SIG-M5 treated with dmso at 0.1 percent for 504 hours (cell line): ENCODE results near the gene PMPCA.

Source experiments
- DNase-seq: peaks from one replicate; lab custom pipeline; 2025; ENCODE audit not compliant: unreplicated experiment; lab: John Stamatoyannopoulos, UW

PMPCA gene

DNA sequence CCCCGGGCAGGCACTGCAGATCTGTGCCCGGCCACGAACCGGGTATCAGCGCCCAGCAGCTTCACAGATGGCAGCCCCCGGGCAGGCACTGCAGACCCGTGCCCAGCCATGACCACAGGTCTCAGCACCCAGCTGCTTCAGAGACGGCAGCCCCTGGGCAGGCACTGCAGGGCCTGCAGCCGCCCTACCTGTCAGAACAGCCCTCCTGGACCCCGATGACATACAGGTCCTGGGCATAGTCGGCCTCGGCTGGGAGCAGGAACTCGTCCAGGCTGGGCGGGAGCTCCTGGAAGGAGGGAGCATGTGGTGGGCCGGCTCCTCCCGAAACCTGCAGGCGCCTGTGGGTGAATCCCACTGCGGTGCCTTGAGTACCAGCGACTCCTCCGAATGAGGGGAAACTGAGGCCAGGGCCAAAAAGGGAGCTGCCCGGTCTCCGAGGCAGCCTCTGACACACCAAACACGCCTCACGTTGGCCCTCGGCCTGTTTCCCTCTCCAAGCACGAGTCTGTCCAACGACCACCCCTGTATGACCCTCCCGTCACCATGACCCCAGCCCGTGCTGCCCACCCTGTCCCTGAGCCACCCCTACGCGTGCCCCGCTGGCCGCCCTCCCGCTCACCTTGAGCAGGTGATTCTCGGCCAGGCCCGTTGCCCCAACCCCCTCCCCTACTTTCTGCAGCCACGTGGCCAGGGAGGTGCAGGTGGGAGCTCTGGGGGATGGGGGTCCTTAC, 23.6 kb downstream of the PMPCA start:
- no peak for DNase-seq

DNA sequence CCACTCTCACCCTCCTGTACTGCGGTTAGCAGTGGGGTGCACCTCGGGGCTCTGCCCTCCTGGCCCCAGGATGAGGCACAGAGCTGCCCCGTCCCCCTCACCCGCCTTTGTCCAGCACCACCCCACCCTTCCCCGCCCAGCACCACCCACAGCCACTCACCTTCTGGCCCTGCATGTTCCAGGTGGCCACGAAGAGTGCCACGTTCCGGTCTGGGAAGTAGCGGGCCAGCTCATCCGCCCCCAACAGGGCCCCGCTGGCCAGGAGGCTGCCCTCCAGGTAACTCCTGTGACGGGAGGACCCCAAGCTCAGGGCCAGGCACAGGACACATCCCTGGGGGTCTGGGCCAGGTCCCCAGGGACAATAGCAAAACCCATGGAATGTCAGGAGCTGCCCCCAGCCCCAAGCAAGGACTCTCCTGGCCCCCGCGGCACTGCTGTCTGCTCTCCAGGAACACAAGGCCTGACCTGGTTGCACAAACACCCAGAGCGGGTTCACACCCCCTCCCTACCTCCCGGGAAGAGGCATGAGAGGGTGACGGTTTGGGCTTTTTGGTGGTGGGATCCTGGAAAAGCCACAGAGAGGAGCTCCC, 24.2 kb downstream of the PMPCA start:
- DNase-seq: no peak

- no peak for DNase-seq
Measured at GRCh38 chr9:136436055-136436634, 25.7 kb downstream of the PMPCA start.

DNA sequence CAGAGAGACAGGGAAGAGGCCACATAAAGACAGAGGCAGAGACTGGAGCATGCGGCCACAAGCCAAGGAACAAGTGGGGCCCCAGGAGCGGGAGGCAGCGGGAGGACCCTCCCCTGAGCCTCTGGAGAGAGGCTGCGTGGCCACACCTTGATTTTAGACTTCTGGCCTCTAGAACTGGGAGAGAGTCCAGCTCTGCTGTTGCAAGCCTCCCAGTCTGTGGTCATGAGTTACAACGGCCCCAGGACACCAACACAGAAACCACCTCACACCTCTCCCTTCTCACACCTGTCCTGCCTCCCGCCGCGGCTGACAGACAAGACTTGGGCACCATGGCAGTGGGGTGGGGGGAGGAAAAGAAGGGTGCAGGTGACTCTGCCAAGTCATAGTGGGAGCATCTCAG, 27.0 kb downstream of the PMPCA start:
- DNase-seq: no peak

DNA sequence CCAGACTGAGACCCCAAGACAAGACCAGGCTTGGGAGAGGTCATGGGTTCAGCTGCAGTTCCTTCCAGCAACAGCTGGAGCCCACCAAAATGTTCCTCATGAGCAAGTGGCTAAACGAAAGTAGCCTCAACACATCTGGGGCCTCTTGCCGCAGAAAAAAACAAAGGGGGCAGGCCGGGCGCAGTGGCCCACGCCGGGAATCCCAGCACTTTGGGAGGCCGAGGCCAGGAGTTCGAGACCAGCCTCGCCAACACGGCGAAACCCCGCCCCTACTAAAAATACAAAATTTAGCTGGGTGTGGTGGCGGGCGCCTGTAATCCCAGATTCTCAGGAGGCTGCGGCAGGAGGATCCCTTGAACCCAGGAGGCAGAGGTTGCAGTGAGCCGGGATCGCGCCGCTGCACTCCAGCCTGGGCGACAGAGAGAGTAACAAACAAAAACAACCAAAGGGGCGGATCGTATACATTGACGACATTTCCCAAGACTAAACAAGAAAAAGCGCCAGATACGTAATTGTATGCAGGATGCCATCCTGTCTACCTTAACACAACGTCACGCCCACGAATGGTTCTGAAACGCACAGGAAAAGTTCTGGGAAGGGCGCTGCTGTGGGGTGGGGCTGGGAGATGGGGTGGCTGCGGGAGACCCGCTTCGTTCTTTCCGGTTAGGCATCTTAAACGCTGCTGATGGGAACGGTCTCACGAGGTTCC, 27.5 kb downstream of the PMPCA start:
- DNase-seq: no peak

- DNase-seq: no peak
Measured at GRCh38 chr9:136438548-136439480, 28.4 kb downstream of the PMPCA start.

DNA sequence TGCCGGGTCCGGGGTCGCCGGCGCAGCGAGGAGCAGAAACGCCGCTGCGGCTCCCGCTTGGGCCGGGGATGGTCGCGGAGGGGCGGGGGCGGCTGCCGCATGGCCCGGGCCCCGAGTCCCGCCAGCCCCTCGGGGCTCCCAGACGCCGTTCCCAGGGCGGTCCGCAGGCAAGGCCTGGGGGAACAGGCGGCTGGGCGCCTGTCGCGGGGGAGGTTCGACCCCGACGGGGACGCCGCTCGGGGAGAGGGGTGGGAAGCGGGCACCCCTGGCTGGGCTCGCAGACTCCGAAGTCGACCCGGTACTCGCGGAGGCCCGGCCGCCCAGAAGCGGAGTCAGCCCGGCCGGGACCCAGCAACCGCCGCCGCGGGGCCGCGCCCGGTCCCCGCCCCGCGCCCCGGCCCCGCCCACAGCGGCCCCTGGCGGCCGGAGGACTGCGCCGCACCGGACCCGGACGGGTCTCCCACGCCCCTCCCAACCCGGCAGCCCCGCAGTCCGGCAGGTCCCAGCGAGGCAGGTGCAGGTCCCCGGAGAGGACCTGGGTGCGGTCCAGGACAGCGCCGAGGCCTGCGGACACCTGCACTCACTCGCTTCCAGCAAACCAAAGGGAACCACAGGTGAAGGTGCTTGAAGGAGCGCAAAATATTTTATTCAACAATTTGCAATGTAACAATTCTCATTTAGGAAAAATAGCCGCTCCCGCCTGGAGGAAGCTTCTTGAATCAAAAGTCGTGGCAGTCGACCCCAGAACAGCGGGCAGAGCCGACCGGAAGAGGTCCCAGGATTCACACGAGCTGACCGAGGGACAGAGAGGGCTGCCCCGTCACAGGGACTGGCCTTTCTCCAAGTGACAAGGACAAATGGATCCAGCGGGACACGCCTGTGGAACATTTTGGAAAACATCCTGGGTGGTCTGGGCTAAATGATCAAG, 29.3 kb downstream of the PMPCA start, which contains the start of gene INPP5E:
TSS of gene INPP5E (minus strand) at position 365 of the 928 bp plus-strand sequence. CDS start 426 bp downstream, outside the sequence.
- DNase-seq: peak; percentile 50

- DNase-seq: no peak
Measured at GRCh38 chr9:136441191-136441680, 30.8 kb downstream of the PMPCA start.

GRCh38 chr9:136441681-136442245, 31.3 kb downstream of the PMPCA start:
- no peak for DNase-seq

- DNase-seq: no peak
Measured at GRCh38 chr9:136442265-136442664, 31.8 kb downstream of the PMPCA start.

- no peak for DNase-seq
Measured at GRCh38 chr9:136443087-136443486, 32.6 kb downstream of the PMPCA start.

GRCh38 chr9:136443687-136444086, 33.2 kb downstream of the PMPCA start:
- DNase-seq: no peak

DNA sequence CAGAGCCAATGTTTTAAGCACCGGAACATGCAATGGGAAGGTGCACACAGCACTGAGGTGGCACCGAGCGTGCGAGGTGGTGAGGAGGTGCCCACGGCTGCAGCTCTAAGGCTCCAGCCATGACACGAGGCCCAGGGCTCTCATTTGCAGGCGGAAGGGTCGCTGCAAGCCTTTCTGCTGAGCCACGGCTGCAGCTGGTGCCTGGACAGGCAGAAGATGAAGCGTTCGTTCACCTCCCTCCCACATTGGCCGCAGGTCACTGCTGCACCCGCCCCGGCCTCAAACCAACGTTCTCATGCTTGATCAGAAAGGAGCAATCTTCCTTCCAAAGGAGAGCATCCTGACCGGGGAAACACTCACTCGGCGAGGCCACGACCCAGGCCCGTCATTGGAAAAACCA, 33.6 kb downstream of the PMPCA start:
- no peak for DNase-seq

DNA sequence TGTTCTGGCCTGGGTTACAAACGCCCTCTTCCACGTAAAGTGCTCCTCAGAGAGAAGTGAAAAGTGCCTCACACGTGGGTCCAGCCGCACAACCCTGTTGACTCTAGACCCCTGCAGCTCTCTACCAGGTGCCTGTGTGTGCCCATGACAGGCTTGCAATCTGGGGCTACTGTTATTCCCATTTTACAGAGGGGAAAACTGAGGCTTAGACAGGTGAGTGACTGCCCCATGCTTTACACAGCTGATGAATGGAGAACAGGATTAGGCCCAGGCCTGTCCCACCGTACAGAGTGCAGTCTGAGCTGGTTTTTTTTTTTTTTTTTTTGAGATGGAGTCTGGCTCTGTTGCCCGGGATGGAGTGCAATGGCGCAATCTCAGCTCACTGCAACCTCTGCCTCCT, 35.3 kb downstream of the PMPCA start:
- no peak for DNase-seq

DNA sequence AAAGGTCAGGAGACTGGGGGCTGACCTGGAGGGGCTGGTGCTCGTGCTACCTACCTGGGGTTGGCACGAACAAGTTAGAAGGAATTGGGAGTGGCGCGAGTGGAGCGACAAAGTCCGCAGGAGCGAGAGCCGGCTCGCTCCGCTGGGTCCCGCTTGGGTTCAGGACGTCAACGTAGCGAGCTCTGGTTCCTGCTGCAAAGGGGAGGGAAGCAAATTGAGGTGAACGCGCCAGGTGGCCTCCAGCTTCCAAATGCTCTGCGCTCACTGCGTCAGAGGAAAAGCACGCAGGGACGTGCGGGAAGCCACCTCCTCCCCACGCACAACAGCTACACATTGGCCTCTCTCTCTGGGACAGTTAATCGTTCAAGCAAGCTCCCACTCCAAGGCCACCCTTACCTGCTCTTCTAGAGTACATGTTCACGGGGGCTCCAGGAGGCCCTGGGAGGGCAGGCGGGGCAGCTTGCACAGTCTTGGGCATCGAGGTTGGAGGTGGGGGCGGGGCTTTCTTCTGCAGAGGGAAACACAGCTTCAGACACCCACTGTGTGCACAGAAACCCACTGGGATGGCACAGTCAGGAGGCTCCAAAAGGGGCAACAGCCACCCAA, 36.8 kb downstream of the PMPCA start:
- no peak for DNase-seq

DNA sequence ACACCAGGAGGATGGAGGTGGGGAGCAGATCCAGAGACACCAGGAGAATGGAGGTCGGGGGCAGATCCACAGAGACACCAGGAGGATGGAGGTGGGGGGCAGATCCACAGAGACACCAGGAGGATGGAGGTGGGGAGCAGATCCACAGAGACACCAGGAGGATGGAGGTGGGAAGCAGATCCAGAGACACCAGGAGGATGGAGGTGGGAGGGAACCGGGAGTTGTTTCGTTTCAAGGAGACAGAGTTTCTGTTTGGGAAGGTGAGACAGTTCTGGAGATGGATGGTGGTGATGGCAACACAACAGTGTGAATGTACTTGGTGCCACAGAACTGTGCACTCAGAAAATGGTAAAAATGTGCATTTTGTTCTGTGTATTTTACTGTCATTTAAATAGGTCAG, 38.2 kb downstream of the PMPCA start:
- no peak for DNase-seq

GRCh38 chr9:136451221-136451877, 40.9 kb downstream of the PMPCA start:
- no peak for DNase-seq

- no peak for DNase-seq
Measured at GRCh38 chr9:136453326-136453725, 42.9 kb downstream of the PMPCA start.
